Thyroid gland (tissue), 4 donors: ENCODE measurements around the gene NEDD4L.

Source experiments
- POLR2A ChIP-seq, 2 donors: fragments of 450-650 bp; IDR thresholded peaks; one replicate each; pipeline ENCODE4 v1.6.1; 2017; ENCODE audit warnings: antibody characterized with exemption in 2 of 2, mild to moderate bottlenecking in 2 of 2, moderate library complexity in 1 of 2
- TF ChIP-seq, protein P1 (sequence below), 6 experiments: fragments of 200-600 bp in 3 of 6; fragments of 450-650 bp in 3 of 6; sonication (generic) in 3 of 6; IDR thresholded peaks; one replicate each; pipeline ENCODE4 v1.5.1; 2016 to 2019; ENCODE audit warnings: antibody characterized with exemption in 6 of 6, mild to moderate bottlenecking in 2 of 6, inconsistent platforms in 1 of 6, moderate library complexity in 1 of 6

DNA sequence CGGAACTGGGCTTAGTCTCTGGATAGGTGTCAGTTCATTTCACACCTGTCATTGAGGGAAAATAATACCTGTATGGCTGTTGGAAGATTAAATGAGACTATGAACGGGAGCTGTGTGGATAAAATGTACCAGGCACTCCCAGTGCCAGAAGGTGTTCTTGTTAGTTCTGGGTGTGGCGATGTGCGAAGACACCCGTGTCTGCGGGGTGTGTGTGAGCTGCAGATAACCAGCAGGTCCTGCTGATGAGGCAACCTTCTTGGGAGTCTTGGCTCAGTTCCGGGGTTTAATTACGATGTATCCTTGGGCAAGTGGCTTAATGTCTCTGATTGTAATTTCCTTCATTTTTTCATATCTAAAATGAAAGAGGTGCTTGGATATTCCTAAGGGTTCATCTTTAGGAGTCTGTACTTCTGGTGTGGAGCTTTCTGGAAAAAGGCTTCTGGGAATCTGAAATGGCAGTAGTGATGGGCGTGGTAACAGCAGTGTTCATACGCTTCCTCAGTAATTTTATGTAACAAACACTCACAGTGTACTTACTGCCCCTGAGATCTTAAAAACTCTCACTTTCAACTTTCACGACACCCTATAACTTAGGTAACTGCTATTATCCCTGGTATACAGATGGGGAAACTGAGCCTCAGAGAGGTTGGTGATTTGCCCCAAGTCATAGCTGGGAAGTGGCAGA, 35.0 kb downstream of the NEDD4L start:
- TF ChIP-seq, protein P1, sequence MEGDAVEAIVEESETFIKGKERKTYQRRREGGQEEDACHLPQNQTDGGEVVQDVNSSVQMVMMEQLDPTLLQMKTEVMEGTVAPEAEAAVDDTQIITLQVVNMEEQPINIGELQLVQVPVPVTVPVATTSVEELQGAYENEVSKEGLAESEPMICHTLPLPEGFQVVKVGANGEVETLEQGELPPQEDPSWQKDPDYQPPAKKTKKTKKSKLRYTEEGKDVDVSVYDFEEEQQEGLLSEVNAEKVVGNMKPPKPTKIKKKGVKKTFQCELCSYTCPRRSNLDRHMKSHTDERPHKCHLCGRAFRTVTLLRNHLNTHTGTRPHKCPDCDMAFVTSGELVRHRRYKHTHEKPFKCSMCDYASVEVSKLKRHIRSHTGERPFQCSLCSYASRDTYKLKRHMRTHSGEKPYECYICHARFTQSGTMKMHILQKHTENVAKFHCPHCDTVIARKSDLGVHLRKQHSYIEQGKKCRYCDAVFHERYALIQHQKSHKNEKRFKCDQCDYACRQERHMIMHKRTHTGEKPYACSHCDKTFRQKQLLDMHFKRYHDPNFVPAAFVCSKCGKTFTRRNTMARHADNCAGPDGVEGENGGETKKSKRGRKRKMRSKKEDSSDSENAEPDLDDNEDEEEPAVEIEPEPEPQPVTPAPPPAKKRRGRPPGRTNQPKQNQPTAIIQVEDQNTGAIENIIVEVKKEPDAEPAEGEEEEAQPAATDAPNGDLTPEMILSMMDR (IDR thresholded peaks at IDR 0.05) = no peak
- no peak for TF ChIP-seq POLR2A (IDR thresholded peaks at IDR 0.05)
